GM12878 (cell line): ENCODE results near the gene FAF1. TPM values are rescaled to one million over a fixed set of nuclear protein-coding genes. Genes with fewer than 3 reads are reported as not detected.

Experiments
- ATAC-seq: fragments of 200-7000 bp; cut with Tn5 transposase; 3 replicates; pipeline ENCODE4 v1.9.1; 2020; ENCODE audit warnings: mild to moderate bottlenecking, moderate library complexity
- BruUV-seq: library from RNA; stranded (reverse); fragments of 400-500 nt; replicated peaks from 2 replicates; lab custom pipeline; 2021; lab: Mats Ljungman, UMichigan
- CTCF ChIA-PET: fragments of 300-600 bp; sonication (Branson Sonifier 250); formaldehyde crosslinking; extraction: SDS; loops from one replicate; lab custom pipeline; 2021; ENCODE audit warnings: inconsistent platforms; lab: Yijun Ruan, JAX
- POLR2A ChIA-PET: fragments of 350-600 bp; formaldehyde crosslinking; extraction: SDS; loops from one replicate; lab custom pipeline; 2021; ENCODE audit warnings: inconsistent platforms; lab: Charles Lee
- RAD21 ChIA-PET: fragments of 300-600 bp; sonication (Branson Sonifier 250); formaldehyde crosslinking; loops from one replicate; lab custom pipeline; 2023; ENCODE audit warnings: antibody characterized with exemption; ENCODE audit not compliant: unreplicated experiment; lab: Charles Lee
- SMC1A ChIA-PET: fragments of 300-600 bp; sonication (Branson Sonifier 250); formaldehyde crosslinking; loops from one replicate; lab custom pipeline; 2023; ENCODE audit not compliant: unreplicated experiment, uncharacterized antibody; lab: Charles Lee
- DNase-seq: peaks from one replicate; pipeline ENCODE4 v3.0.0-alpha.2; 2011; ENCODE audit warnings: low read depth, low spot score
- FAIRE-seq: peaks from 3 replicates; lab custom pipeline; 2011; peaks lifted over from hg19 to GRCh38; lab: Jason Lieb, UNC
- H2AFZ ChIP-seq: 2 replicates; pipeline ENCODE4 v1.6.0; 2011; ENCODE audit warnings: low read depth, low read length, control low read depth; ENCODE audit not compliant: control insufficient read depth
- H3K27ac ChIP-seq: 2 replicates; pipeline ENCODE4 v1.5.1; 2011; ENCODE audit warnings: control low read depth; ENCODE audit not compliant: control insufficient read depth, insufficient read depth
- H3K27me3 ChIP-seq, 2 experiments: replicated peaks in 1 of 2; 2 replicates each; pipeline versions ENCODE4 v1.6.0 to v1.6.1; 2011; ENCODE audit warnings: low read length in 1 of 2; ENCODE audit not compliant: control insufficient read depth in 2 of 2, insufficient read depth in 2 of 2
- H3K36me3 ChIP-seq, 2 experiments: 2 replicates each; pipeline ENCODE4 v1.5.1; 2011; ENCODE audit warnings: low read length in 1 of 2; ENCODE audit not compliant: control insufficient read depth in 2 of 2, insufficient read depth in 2 of 2
- H3K4me1 ChIP-seq: 2 replicates; pipeline ENCODE4 v1.6.1; 2011; ENCODE audit warnings: mild to moderate bottlenecking, low read length, moderate library complexity, mixed read lengths; ENCODE audit not compliant: control insufficient read depth, insufficient read depth
- H3K4me2 ChIP-seq: 2 replicates; pipeline ENCODE4 v1.6.0; 2011; ENCODE audit warnings: control low read depth; ENCODE audit not compliant: control insufficient read depth, insufficient read depth
- H3K4me3 ChIP-seq: fragments of 200-600 bp; sonication (generic); 2 replicates; pipeline ENCODE4 v1.5.1; 2016
- H3K79me2 ChIP-seq: 2 replicates; pipeline ENCODE4 v1.6.0; 2011; ENCODE audit warnings: low read length; ENCODE audit not compliant: control insufficient read depth, insufficient read depth
- H3K9ac ChIP-seq: 2 replicates; pipeline ENCODE4 v1.8.0; 2011; ENCODE audit warnings: low read length, control low read depth, mixed read lengths; ENCODE audit not compliant: control insufficient read depth, insufficient read depth
- H3K9me3 ChIP-seq: replicated peaks from 3 replicates; pipeline ENCODE4 v1.5.1; 2011; ENCODE audit warnings: mild to moderate bottlenecking, low read length; ENCODE audit not compliant: control insufficient read depth, insufficient read depth
- H4K20me1 ChIP-seq: 2 replicates; pipeline ENCODE4 v1.6.0; 2011; ENCODE audit not compliant: control insufficient read depth, insufficient read depth
- JUNB ChIP-seq: IDR thresholded peaks from 2 replicates; pipeline ENCODE4 v1.6.1; 2016; ENCODE audit warnings: antibody characterized with exemption, mild to moderate bottlenecking
- SMAD1 ChIP-seq: fragments of 450-650 bp; IDR thresholded peaks from 2 replicates; pipeline ENCODE4 v1.6.1; 2018; ENCODE audit warnings: mild to moderate bottlenecking, low read depth; ENCODE audit not compliant: partially characterized antibody
- in situ Hi-C: fragments of 300-500 bp; cut with MboI; formaldehyde crosslinking; loops from 9 replicates; pipeline ENCODE4 v1.14.3; 2018; ENCODE audit warnings: mixed read lengths
- intact Hi-C: fragments of 100-400 bp; cut with micrococcal nuclease; formaldehyde crosslinking; loops from one replicate; pipeline ENCODE4 v1.14.2; 2022; ENCODE audit not compliant: unreplicated experiment
- polyA plus RNA-seq, 11 experiments: library from polyadenylated mRNA; depleted of rRNA in 4 of 11; unstranded in 6 of 11; stranded (reverse) in 5 of 11; fragments of >200 nt; fragmentation: Nextera tagmentation in 4 of 11; fragmentation: Illumina TruSeq in 1 of 11; extraction: Ambion mirVana in 4 of 11; extraction: Trizol in 1 of 11; gene quantifications; 1 replicate in 1 of 11; 2 replicates in 10 of 11; pipeline versions ENCODE4 v1.2.1 to v1.2.3, GENCODE V29; 2011 to 2016; ENCODE audit warnings: inconsistent platforms in 2 of 11, missing spikeins in 2 of 11, low read depth in 1 of 11
- total RNA-seq, 4 experiments: library from RNA; depleted of rRNA in 3 of 4; stranded (reverse); fragments of >200 nt in 3 of 4; fragmentation: Illumina TruSeq in 1 of 4; extraction: Trizol in 1 of 4; gene quantifications; 2 replicates each; pipeline versions ENCODE4 v1.2.1 to v1.2.3, GENCODE V29; 2013 to 2021
- TF ChIP-seq, protein P1 (sequence below): IDR thresholded peaks from 2 replicates; pipeline ENCODE4 v1.6.1; 2011; ENCODE audit warnings: low read depth, low read length, improper control_type of control experiment, borderline replicate concordance
- TF ChIP-seq, protein P2 (sequence below): fragments of 450-650 bp; IDR thresholded peaks from 2 replicates; pipeline ENCODE4 v1.6.1; 2014; ENCODE audit warnings: mild to moderate bottlenecking
- TF ChIP-seq, protein P3 (sequence below): IDR thresholded peaks from 2 replicates; pipeline ENCODE4 v1.6.1; 2011; ENCODE audit warnings: low read depth, mild to moderate bottlenecking, low read length, moderate library complexity, borderline replicate concordance; ENCODE audit errors: extremely low read depth
- TF ChIP-seq, protein P4 (sequence below): fragments of 150-350 bp; IDR thresholded peaks from 2 replicates; pipeline ENCODE4 v1.6.1; 2014; ENCODE audit warnings: mild to moderate bottlenecking, low read depth, low read length

The FAF1 gene
- total and polyA plus RNA-seq, 10 of the 15 experiments (the other 5 are each of a cell fraction or from before 2014, with no cell fraction given) = 8.6 to 54.5 (median 23.7) TPM

DNA sequence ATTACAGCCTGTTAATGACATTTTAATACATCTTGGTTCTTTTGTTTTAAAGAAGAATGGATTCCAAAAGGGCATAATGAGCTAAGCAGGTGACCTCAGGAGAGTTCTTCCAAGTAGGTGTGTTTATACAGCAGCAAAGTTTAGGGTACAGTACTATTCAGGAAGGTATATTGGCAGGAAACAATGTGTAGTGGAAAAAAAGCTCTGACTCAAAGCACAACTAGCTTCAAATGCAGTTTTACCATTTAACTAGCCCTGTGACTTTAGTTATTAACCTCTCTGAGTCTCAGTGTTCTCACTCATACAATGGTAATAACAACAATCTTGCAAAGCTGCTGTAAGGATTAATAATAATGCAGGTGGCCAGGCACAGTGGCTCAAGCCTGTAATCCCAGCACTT lies 29.9 kb downstream of the FAF1 start:
- H3K9me3 ChIP-seq = no peaks in the 10 kb centered on the region; the same call in 1 of the 3 replicates
- BruUV-seq = no TSS peak
- RAD21 ChIA-PET = interaction anchor here (0.9 to 2.4 kb wide), 4 partner anchors 57 to 261 kb away, joined by 3 to 33 read pairs (median 9); no protein-coding TSS in a partner anchor
- no peaks in the 10 kb centered on the region for H4K20me1 ChIP-seq
- peaks cover 20% of the 10 kb centered on the region for H3K79me2 ChIP-seq
- H3K4me1 ChIP-seq = peaks cover 3% of the 10 kb centered on the region
- no peaks in the 10 kb centered on the region; a peak in 1 of 4 replicates for H3K36me3 ChIP-seq
- intact Hi-C loops = loop anchor here (5.0 kb wide), 1 partner anchor 37 kb away; no protein-coding TSS in a partner anchor
- H3K27ac ChIP-seq = no peak overlapping the region
- no peak overlapping the region for H3K9ac ChIP-seq
- no peak overlapping the region for H3K4me3 ChIP-seq
- CTCF ChIA-PET = interaction anchor here (0.6 to 3.0 kb wide), 32 partner anchors 9 to 604 kb away, joined by 3 to 87 read pairs (median 4); partner anchors contain the start of gene CDKN2C
- POLR2A ChIA-PET = interaction anchor here (0.5 kb wide), 1 partner anchor 526 kb away, joined by 3 read pairs; no protein-coding TSS in a partner anchor
- H3K27me3 ChIP-seq = no peaks in the 10 kb centered on the region
- ATAC-seq = peak; percentile 56
- SMC1A ChIA-PET = interaction anchor here (0.6 to 2.9 kb wide), 16 partner anchors 9 to 500 kb away, joined by 3 to 44 read pairs (median 4); partner anchors contain the start of genes CDKN2C and FAF1
- DNase-seq = peak; percentile 34
- in situ Hi-C loops = no loop called here
- TF ChIP-seq, protein P1, sequence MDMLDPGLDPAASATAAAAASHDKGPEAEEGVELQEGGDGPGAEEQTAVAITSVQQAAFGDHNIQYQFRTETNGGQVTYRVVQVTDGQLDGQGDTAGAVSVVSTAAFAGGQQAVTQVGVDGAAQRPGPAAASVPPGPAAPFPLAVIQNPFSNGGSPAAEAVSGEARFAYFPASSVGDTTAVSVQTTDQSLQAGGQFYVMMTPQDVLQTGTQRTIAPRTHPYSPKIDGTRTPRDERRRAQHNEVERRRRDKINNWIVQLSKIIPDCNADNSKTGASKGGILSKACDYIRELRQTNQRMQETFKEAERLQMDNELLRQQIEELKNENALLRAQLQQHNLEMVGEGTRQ = no peak
- no peak for TF ChIP-seq SMAD1
- TF ChIP-seq, protein P2, sequence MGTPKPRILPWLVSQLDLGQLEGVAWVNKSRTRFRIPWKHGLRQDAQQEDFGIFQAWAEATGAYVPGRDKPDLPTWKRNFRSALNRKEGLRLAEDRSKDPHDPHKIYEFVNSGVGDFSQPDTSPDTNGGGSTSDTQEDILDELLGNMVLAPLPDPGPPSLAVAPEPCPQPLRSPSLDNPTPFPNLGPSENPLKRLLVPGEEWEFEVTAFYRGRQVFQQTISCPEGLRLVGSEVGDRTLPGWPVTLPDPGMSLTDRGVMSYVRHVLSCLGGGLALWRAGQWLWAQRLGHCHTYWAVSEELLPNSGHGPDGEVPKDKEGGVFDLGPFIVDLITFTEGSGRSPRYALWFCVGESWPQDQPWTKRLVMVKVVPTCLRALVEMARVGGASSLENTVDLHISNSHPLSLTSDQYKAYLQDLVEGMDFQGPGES = no peak
- TF ChIP-seq, protein P3, sequence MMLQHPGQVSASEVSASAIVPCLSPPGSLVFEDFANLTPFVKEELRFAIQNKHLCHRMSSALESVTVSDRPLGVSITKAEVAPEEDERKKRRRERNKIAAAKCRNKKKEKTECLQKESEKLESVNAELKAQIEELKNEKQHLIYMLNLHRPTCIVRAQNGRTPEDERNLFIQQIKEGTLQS = no peak
- TF ChIP-seq, protein P4, sequence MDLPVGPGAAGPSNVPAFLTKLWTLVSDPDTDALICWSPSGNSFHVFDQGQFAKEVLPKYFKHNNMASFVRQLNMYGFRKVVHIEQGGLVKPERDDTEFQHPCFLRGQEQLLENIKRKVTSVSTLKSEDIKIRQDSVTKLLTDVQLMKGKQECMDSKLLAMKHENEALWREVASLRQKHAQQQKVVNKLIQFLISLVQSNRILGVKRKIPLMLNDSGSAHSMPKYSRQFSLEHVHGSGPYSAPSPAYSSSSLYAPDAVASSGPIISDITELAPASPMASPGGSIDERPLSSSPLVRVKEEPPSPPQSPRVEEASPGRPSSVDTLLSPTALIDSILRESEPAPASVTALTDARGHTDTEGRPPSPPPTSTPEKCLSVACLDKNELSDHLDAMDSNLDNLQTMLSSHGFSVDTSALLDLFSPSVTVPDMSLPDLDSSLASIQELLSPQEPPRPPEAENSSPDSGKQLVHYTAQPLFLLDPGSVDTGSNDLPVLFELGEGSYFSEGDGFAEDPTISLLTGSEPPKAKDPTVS = no peak
- peak; percentile 56 for TF ChIP-seq JUNB
- FAIRE-seq = peak; percentile 41
- no peak overlapping the region for H3K4me2 ChIP-seq
- H2AFZ ChIP-seq = no peak overlapping the region
